Keratinocyte (primary cell): ENCODE measurements around the gene LDLRAD4. TPM values are rescaled to one million over a fixed set of nuclear protein-coding genes. Genes with fewer than 3 reads are reported as not detected.
"Not testable (repeated sequence)": the region's sequence is repeated elsewhere in the genome, so short reads cannot be mapped to it uniquely, and the experiment has no call there.

Experiments used
- DNase-seq: peaks from one replicate; pipeline ENCODE4 v3.0.0-alpha.2; 2011; ENCODE audit warnings: low read depth, missing footprints, low spot score
- FAIRE-seq: peaks from 2 replicates; lab custom pipeline; 2011; peaks lifted over from hg19 to GRCh38; lab: Jason Lieb, UNC
- H2AFZ ChIP-seq: 2 replicates; pipeline ENCODE4 v1.6.0; 2012; ENCODE audit warnings: low read length, control low read depth, inconsistent platforms; ENCODE audit not compliant: control insufficient read depth
- H3K27ac ChIP-seq: 2 replicates; pipeline ENCODE4 v1.5.1; 2011; ENCODE audit warnings: low read length; ENCODE audit not compliant: control insufficient read depth, insufficient read depth
- H3K27me3 ChIP-seq: 3 replicates; pipeline ENCODE4 v1.6.0; 2011; ENCODE audit warnings: low read length; ENCODE audit not compliant: control insufficient read depth, insufficient read depth; ENCODE audit errors: extremely low read depth
- H3K36me3 ChIP-seq, 2 experiments: 2 replicates in 1 of 2; 3 replicates in 1 of 2; pipeline ENCODE4 v1.5.1; 2011; ENCODE audit warnings: low read length in 2 of 2, mild to moderate bottlenecking in 1 of 2; ENCODE audit not compliant: control insufficient read depth in 2 of 2, insufficient read depth in 2 of 2; ENCODE audit errors: extremely low read depth in 1 of 2
- H3K4me1 ChIP-seq: 3 replicates; pipeline ENCODE4 v1.5.1; 2011; ENCODE audit warnings: low read length; ENCODE audit not compliant: control insufficient read depth, insufficient read depth; ENCODE audit errors: extremely low read depth
- H3K4me2 ChIP-seq: 3 replicates; pipeline ENCODE4 v1.6.0; 2011; ENCODE audit warnings: low read depth, low read length; ENCODE audit not compliant: control insufficient read depth, insufficient read depth; ENCODE audit errors: extremely low read depth
- H3K4me3 ChIP-seq, 3 experiments: fragments of 200-600 bp in 1 of 3; sonication (generic) in 1 of 3; 2 replicates in 2 of 3; 3 replicates in 1 of 3; pipeline ENCODE4 v1.5.1; 2011 to 2016; ENCODE audit warnings: low read length in 3 of 3, mild to moderate bottlenecking in 3 of 3, control low read depth in 2 of 3, inconsistent platforms in 1 of 3, low read depth in 1 of 3, mixed read lengths in 1 of 3, mixed run types in 1 of 3, moderate library complexity in 1 of 3; ENCODE audit not compliant: control insufficient read depth in 2 of 3, insufficient read depth in 2 of 3; ENCODE audit errors: extremely low read depth in 1 of 3
- H3K79me2 ChIP-seq: 2 replicates; pipeline ENCODE4 v1.6.0; 2012; ENCODE audit warnings: low read length; ENCODE audit not compliant: control insufficient read depth, insufficient read depth
- H3K9ac ChIP-seq: 3 replicates; pipeline ENCODE4 v1.6.0; 2011; ENCODE audit warnings: low read length; ENCODE audit not compliant: control insufficient read depth, insufficient read depth; ENCODE audit errors: extremely low read depth
- H3K9me1 ChIP-seq: 3 replicates; pipeline ENCODE4 v1.6.0; 2011; ENCODE audit warnings: low read length; ENCODE audit not compliant: control insufficient read depth, insufficient read depth; ENCODE audit errors: extremely low read depth
- H3K9me3 ChIP-seq: 2 replicates; pipeline ENCODE4 v1.5.1; 2012; ENCODE audit warnings: low read depth, low read length; ENCODE audit not compliant: control insufficient read depth
- H4K20me1 ChIP-seq: 3 replicates; pipeline ENCODE4 v1.6.0; 2011; ENCODE audit warnings: low read length; ENCODE audit not compliant: control insufficient read depth, insufficient read depth; ENCODE audit errors: extremely low read depth
- EZH2 ChIP-seq: IDR thresholded peaks from one replicate; pipeline ENCODE4 v1.6.1; 2012; ENCODE audit warnings: inconsistent platforms, mild to moderate bottlenecking, low read length, moderate library complexity
- dilution Hi-C: fragments of 300-500 bp; cut with MboI; formaldehyde crosslinking; loops from one replicate; pipeline ENCODE4 v1.7.0; 2020; ENCODE audit warnings: low sequenced_read_pairs; ENCODE audit not compliant: extremely low pct_ligation_motif_present
- polyA plus RNA-seq, 5 experiments: library from polyadenylated mRNA; depleted of rRNA in 3 of 5; stranded (reverse) in 3 of 5; stranded (forward) in 1 of 5; unstranded in 1 of 5; fragments of >200 nt; gene quantifications; 1 replicate in 1 of 5; 2 replicates in 3 of 5; 3 replicates in 1 of 5; pipeline versions ENCODE4 v1.2.1 to v1.2.3, GENCODE V29; 2011 to 2012; ENCODE audit warnings: missing spikeins in 2 of 5, low read depth in 1 of 5, low replicate concordance in 1 of 5
- TF ChIP-seq, protein P1 (sequence below), 3 experiments: IDR thresholded peaks in 1 of 3; conservative IDR thresholded peaks in 1 of 3; optimal IDR thresholded peaks in 1 of 3; 2 replicates in 2 of 3; 3 replicates in 1 of 3; pipeline versions ENCODE3 to v1.5.1; 2011; ENCODE audit warnings: low read length in 3 of 3, mild to moderate bottlenecking in 3 of 3, moderate library complexity in 2 of 3, control low read depth in 1 of 3, inconsistent platforms in 1 of 3; ENCODE audit not compliant: insufficient read depth in 2 of 3; ENCODE audit errors: extremely low read depth in 1 of 3

LDLRAD4 gene
- polyA plus RNA-seq, 1 donor (not counting 4 experiments of a cell fraction or from before 2014, with no cell fraction given) = not detected

GRCh38 chr18:13695337-13695736 lies 476.8 kb downstream of the LDLRAD4 start:
- H2AFZ ChIP-seq, dilution Hi-C loops, DNase-seq, FAIRE-seq, H3K9ac ChIP-seq, H3K9me1 ChIP-seq, H3K4me1 ChIP-seq, H3K4me2 ChIP-seq, H3K36me3 ChIP-seq, H4K20me1 ChIP-seq, H3K27me3 ChIP-seq, H3K27ac ChIP-seq, H3K9me3 ChIP-seq, H3K4me3 ChIP-seq: not testable (repeated sequence)
- H3K79me2 ChIP-seq = peaks cover 53% of the 10 kb centered on the region

- no peak overlapping the region for H3K4me3 ChIP-seq
- H2AFZ ChIP-seq = no peak overlapping the region
- peaks cover 56% of the 10 kb centered on the region for H3K79me2 ChIP-seq
- H3K4me2 ChIP-seq = no peak overlapping the region
- H3K9me3 ChIP-seq = no peaks in the 10 kb centered on the region
- H4K20me1 ChIP-seq = no peaks in the 10 kb centered on the region
- H3K27me3 ChIP-seq = no peaks in the 10 kb centered on the region
- H3K9me1 ChIP-seq = no peaks in the 10 kb centered on the region
- TF ChIP-seq EZH2 = no peak
- TF ChIP-seq, protein P1, sequence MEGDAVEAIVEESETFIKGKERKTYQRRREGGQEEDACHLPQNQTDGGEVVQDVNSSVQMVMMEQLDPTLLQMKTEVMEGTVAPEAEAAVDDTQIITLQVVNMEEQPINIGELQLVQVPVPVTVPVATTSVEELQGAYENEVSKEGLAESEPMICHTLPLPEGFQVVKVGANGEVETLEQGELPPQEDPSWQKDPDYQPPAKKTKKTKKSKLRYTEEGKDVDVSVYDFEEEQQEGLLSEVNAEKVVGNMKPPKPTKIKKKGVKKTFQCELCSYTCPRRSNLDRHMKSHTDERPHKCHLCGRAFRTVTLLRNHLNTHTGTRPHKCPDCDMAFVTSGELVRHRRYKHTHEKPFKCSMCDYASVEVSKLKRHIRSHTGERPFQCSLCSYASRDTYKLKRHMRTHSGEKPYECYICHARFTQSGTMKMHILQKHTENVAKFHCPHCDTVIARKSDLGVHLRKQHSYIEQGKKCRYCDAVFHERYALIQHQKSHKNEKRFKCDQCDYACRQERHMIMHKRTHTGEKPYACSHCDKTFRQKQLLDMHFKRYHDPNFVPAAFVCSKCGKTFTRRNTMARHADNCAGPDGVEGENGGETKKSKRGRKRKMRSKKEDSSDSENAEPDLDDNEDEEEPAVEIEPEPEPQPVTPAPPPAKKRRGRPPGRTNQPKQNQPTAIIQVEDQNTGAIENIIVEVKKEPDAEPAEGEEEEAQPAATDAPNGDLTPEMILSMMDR (optimal IDR thresholded peaks at IDR 0.05 in 1 of 3, IDR thresholded peaks at IDR 0.05 in 1 of 3, conservative IDR thresholded peaks at IDR 0.05 in 1 of 3; ENCODE audit: extremely low read depth in 1 of 3, insufficient read depth in 2 of 3, low read length in 3 of 3) = no peak
- DNase-seq = no peak
- dilution Hi-C loops = no loop called here
- peaks cover 0 to under 1% of the 10 kb centered on the region in 2 experiments for H3K36me3 ChIP-seq
- no peak overlapping the region for H3K27ac ChIP-seq
- no peaks in the 10 kb centered on the region for H3K4me1 ChIP-seq
- H3K9ac ChIP-seq = no peak overlapping the region
- no peak for FAIRE-seq
These were observed 478.4 kb downstream of the LDLRAD4 start for GRCh38 chr18:13696961-13697360.

GRCh38 chr18:13700153-13700552 lies 481.6 kb downstream of the LDLRAD4 start:
- no peak for FAIRE-seq
- dilution Hi-C loops = no loop called here

More at GRCh38 chr18:13700153-13700552, 481.6 kb downstream of the LDLRAD4 start:
- no peaks in the 10 kb centered on the region for H4K20me1 ChIP-seq
- no peak overlapping the region for H3K4me3 ChIP-seq
- DNase-seq = no peak
- peaks cover 0 to 2% of the 10 kb centered on the region in 2 experiments for H3K36me3 ChIP-seq
- H2AFZ ChIP-seq = no peak overlapping the region
- no peak overlapping the region for H3K27ac ChIP-seq
- H3K9me3 ChIP-seq = no peaks in the 10 kb centered on the region
- TF ChIP-seq, protein P1 (optimal IDR thresholded peaks at IDR 0.05 in 1 of 3, IDR thresholded peaks at IDR 0.05 in 1 of 3, conservative IDR thresholded peaks at IDR 0.05 in 1 of 3; ENCODE audit: extremely low read depth in 1 of 3, insufficient read depth in 2 of 3, low read length in 3 of 3) = no peak
- no peak for TF ChIP-seq EZH2
- H3K27me3 ChIP-seq = no peaks in the 10 kb centered on the region
- H3K79me2 ChIP-seq = peaks cover 74% of the 10 kb centered on the region
- H3K4me1 ChIP-seq = no peaks in the 10 kb centered on the region
- no peak overlapping the region for H3K9ac ChIP-seq
- H3K9me1 ChIP-seq = no peaks in the 10 kb centered on the region
- no peak overlapping the region for H3K4me2 ChIP-seq
